H1 (cell line): ENCODE measurements around the gene OR5AC2. TPM values are rescaled to one million over a fixed set of nuclear protein-coding genes. Genes with fewer than 3 reads are reported as not detected.

Source experiments
- CTCF ChIA-PET: fragments of 300-600 bp; sonication (Branson Sonifier 250); formaldehyde crosslinking; loops from one replicate; lab custom pipeline; 2021; ENCODE audit not compliant: partially characterized antibody; lab: Charles Lee
- POLR2A ChIA-PET: fragments of 300-600 bp; sonication (Branson Sonifier 250); formaldehyde crosslinking; loops from one replicate; lab custom pipeline; 2021; ENCODE audit warnings: inconsistent platforms; ENCODE audit not compliant: partially characterized antibody; lab: Charles Lee
- DNase-seq, 2 experiments: peaks; one replicate each; pipeline versions ENCODE4 v3.0.0 to v3.0.0-alpha.2; 2010 to 2022; ENCODE audit warnings: low spot score in 2 of 2, low read depth in 1 of 2, mixed read lengths in 1 of 2
- FAIRE-seq: peaks from 2 replicates; lab custom pipeline; 2011; peaks lifted over from hg19 to GRCh38; lab: Jason Lieb, UNC
- H2AFZ ChIP-seq: 2 replicates; pipeline ENCODE4 v1.8.1; 2012; ENCODE audit warnings: low read length, inconsistent platforms
- H2AK5ac ChIP-seq: 2 replicates; pipeline ENCODE4 v1.6.1; 2013; ENCODE audit warnings: low read depth, low read length
- H2BK120ac ChIP-seq: replicated peaks from 2 replicates; pipeline ENCODE3; 2013; ENCODE audit warnings: low read depth, low read length, inconsistent platforms
- H2BK12ac ChIP-seq: 2 replicates; pipeline ENCODE4 v1.6.1; 2013; ENCODE audit warnings: low read depth, low read length
- H2BK15ac ChIP-seq: 2 replicates; pipeline ENCODE4 v1.6.1; 2013; ENCODE audit warnings: low read length
- H2BK20ac ChIP-seq: 2 replicates; pipeline ENCODE4 v1.6.1; 2013; ENCODE audit warnings: low read length
- H2BK5ac ChIP-seq: 2 replicates; pipeline ENCODE4 v1.6.1; 2013; ENCODE audit warnings: low read depth, low read length
- H3K14ac ChIP-seq: 2 replicates; pipeline ENCODE4 v1.6.1; 2013; ENCODE audit warnings: inconsistent platforms; ENCODE audit not compliant: insufficient read length
- H3K18ac ChIP-seq: 2 replicates; pipeline ENCODE4 v1.6.1; 2013; ENCODE audit warnings: low read length; ENCODE audit errors: extremely low read depth
- H3K23ac ChIP-seq: 2 replicates; pipeline ENCODE4 v1.6.1; 2013; ENCODE audit warnings: inconsistent platforms; ENCODE audit not compliant: insufficient read length
- H3K23me2 ChIP-seq: 2 replicates; pipeline ENCODE4 v1.6.1; 2013; ENCODE audit warnings: low read depth, low read length
- H3K27ac ChIP-seq: 2 replicates; pipeline ENCODE4 v1.6.1; 2011; ENCODE audit warnings: low read depth, low read length, inconsistent platforms
- H3K27me3 ChIP-seq, 4 experiments: replicated peaks in 1 of 4; 1 replicate in 1 of 4; 2 replicates in 3 of 4; pipeline versions ENCODE4 v1.6.1 to v1.8.1; 2011 to 2013; ENCODE audit warnings: low read length in 3 of 4, mild to moderate bottlenecking in 3 of 4, inconsistent platforms in 2 of 4, mixed read lengths in 2 of 4, moderate library complexity in 1 of 4; ENCODE audit not compliant: control insufficient read depth in 3 of 4, insufficient read depth in 3 of 4; ENCODE audit errors: extremely low read depth in 1 of 4
- H3K36me3 ChIP-seq, 4 experiments: 2 replicates each; pipeline versions ENCODE4 v1.6.1 to v1.8.1; 2011 to 2013; ENCODE audit warnings: mild to moderate bottlenecking in 4 of 4, low read length in 3 of 4, moderate library complexity in 2 of 4, control low read depth in 1 of 4, inconsistent platforms in 1 of 4; ENCODE audit not compliant: insufficient read depth in 4 of 4, control insufficient read depth in 2 of 4
- H3K4ac ChIP-seq: replicated peaks from 2 replicates; pipeline ENCODE3; 2013; ENCODE audit warnings: low read length, low read depth, mixed read lengths, inconsistent platforms; ENCODE audit not compliant: insufficient read length
- H3K4me1 ChIP-seq, 4 experiments: replicated peaks in 1 of 4; 1 replicate in 1 of 4; 2 replicates in 3 of 4; pipeline versions ENCODE4 v1.6.1 to v1.8.1; 2011 to 2013; ENCODE audit warnings: low read length in 3 of 4, inconsistent platforms in 2 of 4, mixed read lengths in 1 of 4; ENCODE audit not compliant: insufficient read depth in 4 of 4, control insufficient read depth in 3 of 4
- H3K4me2 ChIP-seq, 2 experiments: 2 replicates each; pipeline versions ENCODE4 v1.6.1 to v1.8.1; 2011 to 2013; ENCODE audit warnings: low read depth in 2 of 2, low read length in 2 of 2, control low read depth in 1 of 2, inconsistent platforms in 1 of 2, mild to moderate bottlenecking in 1 of 2; ENCODE audit not compliant: insufficient read depth in 1 of 2
- H3K4me3 ChIP-seq, 4 experiments: fragments of 200-600, 300-600 bp in 1 of 4; sonication (generic), shearing (Covaris generic), sonication (Bioruptor Twin) in 1 of 4; 2 replicates each; pipeline versions ENCODE4 v1.5.1 to v1.8.1; 2011 to 2016; ENCODE audit warnings: low read length in 4 of 4, low read depth in 3 of 4, control low read depth in 2 of 4, inconsistent platforms in 2 of 4, mild to moderate bottlenecking in 2 of 4, mixed read lengths in 1 of 4, moderate library complexity in 1 of 4; ENCODE audit not compliant: insufficient read depth in 2 of 4; ENCODE audit errors: extremely low read depth in 1 of 4
- H3K56ac ChIP-seq: replicated peaks from 2 replicates; pipeline ENCODE3; 2013; ENCODE audit warnings: low read depth, mild to moderate bottlenecking, mixed read lengths, low read length, inconsistent platforms; ENCODE audit not compliant: insufficient read length
- H3K79me1 ChIP-seq: 2 replicates; pipeline ENCODE4 v1.6.1; 2013; ENCODE audit warnings: low read depth, low read length, control low read depth
- H3K79me2 ChIP-seq, 2 experiments: 2 replicates each; pipeline versions ENCODE4 v1.6.1 to v1.8.1; 2012 to 2013; ENCODE audit warnings: low read length in 2 of 2, mild to moderate bottlenecking in 2 of 2, inconsistent platforms in 1 of 2; ENCODE audit not compliant: insufficient read depth in 2 of 2, control insufficient read depth in 1 of 2
- H3K9ac ChIP-seq, 4 experiments: replicated peaks in 1 of 4; 1 replicate in 1 of 4; 2 replicates in 3 of 4; pipeline versions ENCODE4 v1.6.1 to v1.8.1; 2011 to 2013; ENCODE audit warnings: low read depth in 3 of 4, low read length in 3 of 4, control low read depth in 2 of 4, mild to moderate bottlenecking in 2 of 4, moderate library complexity in 2 of 4, inconsistent platforms in 1 of 4; ENCODE audit errors: extremely low read depth in 1 of 4
- H3K9me3 ChIP-seq, 2 experiments: 2 replicates each; pipeline versions ENCODE4 v1.6.1 to v1.8.1; 2012 to 2013; ENCODE audit warnings: mild to moderate bottlenecking in 2 of 2, moderate library complexity in 2 of 2, control low read depth in 1 of 2, inconsistent platforms in 1 of 2, low read depth in 1 of 2, low read length in 1 of 2, mixed read lengths in 1 of 2; ENCODE audit not compliant: insufficient read depth in 2 of 2
- H4K20me1 ChIP-seq, 2 experiments: replicated peaks in 1 of 2; 2 replicates each; pipeline versions ENCODE3 to v1.8.1; 2011 to 2013; ENCODE audit warnings: inconsistent platforms in 2 of 2, low read length in 2 of 2, mild to moderate bottlenecking in 1 of 2; ENCODE audit not compliant: insufficient read depth in 2 of 2, control insufficient read depth in 1 of 2
- H4K5ac ChIP-seq: 2 replicates; pipeline ENCODE4 v1.6.1; 2013; ENCODE audit warnings: low read length, low read depth, mixed read lengths, inconsistent platforms; ENCODE audit not compliant: insufficient read length
- H4K8ac ChIP-seq: 2 replicates; pipeline ENCODE4 v1.8.0; 2013; ENCODE audit warnings: mild to moderate bottlenecking, moderate library complexity, low read length, inconsistent platforms; ENCODE audit not compliant: insufficient read depth; ENCODE audit errors: extremely low read depth
- H4K91ac ChIP-seq: replicated peaks from 2 replicates; pipeline ENCODE3; 2013; ENCODE audit warnings: low read length, mixed read lengths, inconsistent platforms; ENCODE audit not compliant: insufficient read length
- BACH1 ChIP-seq: IDR thresholded peaks from 2 replicates; pipeline ENCODE4 v1.6.1; 2012; ENCODE audit warnings: low read length, improper control_type of control experiment
- CBX5 ChIP-seq: fragments of 300-800, 300-1000 bp; sonication (generic); IDR thresholded peaks from 2 replicates; pipeline ENCODE4 v1.7.1; 2016; ENCODE audit warnings: antibody characterized with exemption, low read length, low read depth
- CHD1 ChIP-seq: IDR thresholded peaks from 2 replicates; pipeline ENCODE4 v1.6.1; 2012; ENCODE audit warnings: low read depth, low read length, improper control_type of control experiment
- EGR1 ChIP-seq: IDR thresholded peaks from 2 replicates; pipeline ENCODE4 v1.6.1; 2011; ENCODE audit warnings: low read depth, low read length, borderline replicate concordance
- GABPA ChIP-seq: IDR thresholded peaks from 2 replicates; pipeline ENCODE4 v1.6.1; 2011; ENCODE audit warnings: mild to moderate bottlenecking, low read length, moderate library complexity, borderline replicate concordance; ENCODE audit not compliant: insufficient read depth
- JUND ChIP-seq: IDR thresholded peaks from 2 replicates; pipeline ENCODE4 v1.6.1; 2011; ENCODE audit warnings: mild to moderate bottlenecking, improper control_type of control experiment, low read length
- POLR2AphosphoS5 ChIP-seq: IDR thresholded peaks from 2 replicates; pipeline ENCODE4 v1.6.1; 2011; ENCODE audit warnings: low read depth, low read length
- SAP30 ChIP-seq: fragments of 300-600 bp; sonication (generic); IDR thresholded peaks from 2 replicates; pipeline ENCODE4 v1.7.1; 2012; ENCODE audit warnings: low read length, moderate library complexity, mild to moderate bottlenecking, inconsistent platforms; ENCODE audit not compliant: insufficient read depth, insufficient replicate concordance
- SIRT6 ChIP-seq: IDR thresholded peaks from one replicate; pipeline ENCODE4 v1.7.1; 2012; ENCODE audit warnings: low read length, inconsistent platforms
- SP1 ChIP-seq: IDR thresholded peaks from 2 replicates; pipeline ENCODE4 v1.6.1; 2011; ENCODE audit warnings: low read depth, low read length
- TBP ChIP-seq: IDR thresholded peaks from 2 replicates; pipeline ENCODE4 v1.6.1; 2011; ENCODE audit warnings: low read depth, low read length, improper control_type of control experiment
- TCF12 ChIP-seq: IDR thresholded peaks from 2 replicates; pipeline ENCODE4 v1.6.1; 2011; ENCODE audit warnings: low read depth, mild to moderate bottlenecking, low read length
- WGBS, 2 experiments: shearing (Covaris generic) in 1 of 2; methylation state at CpG; one replicate each; pipeline versions ENCODE4 v1.1.6 to v1.1.7; 2013 to 2015; ENCODE audit warnings: low lambda C conversion rate in 2 of 2, mixed read lengths in 2 of 2, inconsistent platforms in 1 of 2, low coverage in 1 of 2, missing lambda C conversion rate in 1 of 2; ENCODE audit not compliant: insufficient replicate concordance in 2 of 2, insufficient coverage in 1 of 2, insufficient read length in 1 of 2; ENCODE audit errors: extremely low coverage in 1 of 2, missing lambda C conversion rate in 1 of 2; 5-methylcytosine and 5-hydroxymethylcytosine counted together
- polyA plus RNA-seq, 7 experiments: library from polyadenylated mRNA; depleted of rRNA in 3 of 7; stranded (reverse) in 5 of 7; unstranded in 2 of 7; fragments of >200 nt in 5 of 7; fragments of 200-250 nt in 2 of 7; gene quantifications; 1 replicate in 5 of 7; 2 replicates in 1 of 7; 4 replicates in 1 of 7; pipeline versions ENCODE4 v1.2.1 to v1.2.3, GENCODE V29; 2011 to 2013; ENCODE audit warnings: missing spikeins in 2 of 7, mixed read lengths in 2 of 7
- total RNA-seq: library from RNA; stranded (reverse); fragmentation: NEBNext Ultra II Directional; extraction: Animal tissue kit (Norgen Biotek cat#: 25700); gene quantifications from 2 replicates; pipeline ENCODE4 v1.2.1, GENCODE V29; 2021
- TF ChIP-seq, protein P1 (sequence below), 3 experiments: IDR thresholded peaks; 1 replicate in 2 of 3; 2 replicates in 1 of 3; pipeline versions ENCODE4 v1.5.1 to v1.6.1; 2011; ENCODE audit warnings: low read length in 3 of 3, mild to moderate bottlenecking in 3 of 3, inconsistent platforms in 2 of 3, low read depth in 1 of 3, moderate library complexity in 1 of 3; ENCODE audit not compliant: insufficient read depth in 1 of 3; ENCODE audit errors: control extremely low read depth in 1 of 3

OR5AC2 gene
- total and polyA plus RNA-seq, 2 of the 8 experiments (the other 6 are each of a cell fraction or from before 2014, with no cell fraction given) = not detected

DNA sequence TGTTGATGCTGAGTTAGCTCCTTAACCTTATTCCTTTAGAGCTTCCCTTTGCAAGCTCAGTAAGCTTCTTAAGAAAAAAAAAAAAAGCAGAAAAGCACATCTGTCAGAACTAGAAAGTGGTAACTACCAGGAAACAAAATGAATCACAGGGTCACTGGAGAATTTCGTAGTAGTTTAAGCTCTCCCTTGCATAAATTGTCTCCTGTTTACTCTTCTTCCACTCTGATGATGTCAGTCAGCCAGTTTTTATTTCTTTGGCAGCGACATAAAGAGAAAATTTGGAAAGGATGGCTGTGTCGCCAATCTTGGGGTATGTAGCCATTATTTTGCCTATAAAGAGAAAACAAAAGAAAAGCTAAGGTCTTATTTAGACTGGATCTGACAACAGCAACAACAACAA, 48.7 kb upstream of the OR5AC2 start:
- no peak overlapping the region for H2BK12ac ChIP-seq
- TF ChIP-seq CHD1 (no peak), TCF12 (no peak), EGR1 (no peak), SIRT6 (no peak), JUND (no peak), TBP (no peak), POLR2AphosphoS5 (no peak), GABPA (no peak), SAP30 (no peak), CBX5 (no peak), SP1 (no peak), BACH1 (no peak)
- TF ChIP-seq, protein P1, sequence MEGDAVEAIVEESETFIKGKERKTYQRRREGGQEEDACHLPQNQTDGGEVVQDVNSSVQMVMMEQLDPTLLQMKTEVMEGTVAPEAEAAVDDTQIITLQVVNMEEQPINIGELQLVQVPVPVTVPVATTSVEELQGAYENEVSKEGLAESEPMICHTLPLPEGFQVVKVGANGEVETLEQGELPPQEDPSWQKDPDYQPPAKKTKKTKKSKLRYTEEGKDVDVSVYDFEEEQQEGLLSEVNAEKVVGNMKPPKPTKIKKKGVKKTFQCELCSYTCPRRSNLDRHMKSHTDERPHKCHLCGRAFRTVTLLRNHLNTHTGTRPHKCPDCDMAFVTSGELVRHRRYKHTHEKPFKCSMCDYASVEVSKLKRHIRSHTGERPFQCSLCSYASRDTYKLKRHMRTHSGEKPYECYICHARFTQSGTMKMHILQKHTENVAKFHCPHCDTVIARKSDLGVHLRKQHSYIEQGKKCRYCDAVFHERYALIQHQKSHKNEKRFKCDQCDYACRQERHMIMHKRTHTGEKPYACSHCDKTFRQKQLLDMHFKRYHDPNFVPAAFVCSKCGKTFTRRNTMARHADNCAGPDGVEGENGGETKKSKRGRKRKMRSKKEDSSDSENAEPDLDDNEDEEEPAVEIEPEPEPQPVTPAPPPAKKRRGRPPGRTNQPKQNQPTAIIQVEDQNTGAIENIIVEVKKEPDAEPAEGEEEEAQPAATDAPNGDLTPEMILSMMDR (IDR thresholded peaks at IDR 0.05; ENCODE audit: control extremely low read depth in 1 of 3, insufficient read depth in 1 of 3, low read depth in 1 of 3, low read length in 3 of 3) = no peak

More for the DNA sequence above, 48.7 kb upstream of the OR5AC2 start:
- H4K8ac ChIP-seq = no peak overlapping the region
- H3K14ac ChIP-seq = no peak overlapping the region
- H3K4ac ChIP-seq = no peak overlapping the region
- POLR2A ChIA-PET = interaction anchor here (0.8 to 1.4 kb wide), 3 partner anchors 287 to 291 kb away, joined by 3 to 4 read pairs (median 3); no protein-coding TSS in a partner anchor
- H4K91ac ChIP-seq = no peak overlapping the region
- H2BK120ac ChIP-seq = no peak overlapping the region
- H2BK5ac ChIP-seq = no peak overlapping the region
- H3K79me1 ChIP-seq = no peaks in the 10 kb centered on the region
- H3K27ac ChIP-seq = no peak overlapping the region
- H3K23ac ChIP-seq = no peak overlapping the region
- no peaks in the 10 kb centered on the region for H3K36me3 ChIP-seq
- H3K79me2 ChIP-seq = no peaks in the 10 kb centered on the region
- no peaks in the 10 kb centered on the region for H3K27me3 ChIP-seq
- no peaks in the 10 kb centered on the region for H3K4me1 ChIP-seq
- H2BK15ac ChIP-seq = no peak overlapping the region
- no peak overlapping the region for H2AK5ac ChIP-seq
- H4K20me1 ChIP-seq = no peaks in the 10 kb centered on the region
- WGBS, 2 experiments = 72% methylated on average over 3 of the region's 3 CpGs; no CpG with 5 or more reads in 1 of the 2 experiments
- FAIRE-seq = no peak
- peaks cover 2% of the 10 kb centered on the region; the same call in 1 of the 2 replicates for H3K23me2 ChIP-seq
- CTCF ChIA-PET = interaction anchor here (0.6 to 6.4 kb wide), 26 partner anchors 9 to 767 kb away, joined by 3 to 97 read pairs (median 4); no protein-coding TSS in a partner anchor
- no peak overlapping the region for H3K9ac ChIP-seq
- no peak for DNase-seq
- no peak overlapping the region for H2AFZ ChIP-seq
- H3K4me2 ChIP-seq = no peak overlapping the region
- H3K4me3 ChIP-seq = no peak overlapping the region
- no peak overlapping the region for H2BK20ac ChIP-seq
- no peak overlapping the region for H4K5ac ChIP-seq
- H3K56ac ChIP-seq = no peak overlapping the region
- H3K9me3 ChIP-seq = no peaks in the 10 kb centered on the region
- no peak overlapping the region for H3K18ac ChIP-seq
